Ishikawa (cell line): ENCODE measurements around the gene MAPK12.

Experiments used
- CEBPB ChIP-seq: IDR thresholded peaks from 2 replicates; pipeline ENCODE4 v1.6.1; 2012
- CREB1 ChIP-seq: IDR thresholded peaks from 2 replicates; pipeline ENCODE4 v1.6.1; 2012; ENCODE audit warnings: low read depth
- EGR1 ChIP-seq: IDR thresholded peaks from 2 replicates; pipeline ENCODE4 v1.6.1; 2012
- EP300 ChIP-seq: IDR thresholded peaks from 2 replicates; pipeline ENCODE4 v1.6.1; 2012; ENCODE audit warnings: borderline replicate concordance
- FOXM1 ChIP-seq: IDR thresholded peaks from 2 replicates; pipeline ENCODE4 v1.6.1; 2012; ENCODE audit warnings: low read depth, borderline replicate concordance
- NFIC ChIP-seq: IDR thresholded peaks from 2 replicates; pipeline ENCODE4 v1.6.1; 2012
- RAD21 ChIP-seq: IDR thresholded peaks from 2 replicates; pipeline ENCODE4 v1.6.1; 2012; ENCODE audit warnings: low read depth
- TAF1 ChIP-seq: IDR thresholded peaks from 2 replicates; pipeline ENCODE4 v1.6.1; 2012; ENCODE audit warnings: low read depth, mild to moderate bottlenecking
- TCF12 ChIP-seq: IDR thresholded peaks from 2 replicates; pipeline ENCODE4 v1.6.1; 2012; ENCODE audit warnings: low read depth
- TEAD4 ChIP-seq: IDR thresholded peaks from 2 replicates; pipeline ENCODE4 v1.6.1; 2012
- YY1 ChIP-seq: IDR thresholded peaks from 2 replicates; pipeline ENCODE4 v1.6.1; 2012; ENCODE audit warnings: low read depth
- ZBTB7A ChIP-seq: IDR thresholded peaks from 2 replicates; pipeline ENCODE4 v1.6.1; 2012; ENCODE audit warnings: low read depth
- TF ChIP-seq, protein P1 (sequence below): IDR thresholded peaks from 2 replicates; pipeline ENCODE4 v1.6.1; 2012
- TF ChIP-seq, protein P2 (sequence below): IDR thresholded peaks from 2 replicates; pipeline ENCODE4 v1.6.1; 2012
- TF ChIP-seq, protein P3 (sequence below): IDR thresholded peaks from 2 replicates; pipeline ENCODE4 v1.6.1; 2012; ENCODE audit warnings: low read depth, mild to moderate bottlenecking

Gene MAPK12

DNA sequence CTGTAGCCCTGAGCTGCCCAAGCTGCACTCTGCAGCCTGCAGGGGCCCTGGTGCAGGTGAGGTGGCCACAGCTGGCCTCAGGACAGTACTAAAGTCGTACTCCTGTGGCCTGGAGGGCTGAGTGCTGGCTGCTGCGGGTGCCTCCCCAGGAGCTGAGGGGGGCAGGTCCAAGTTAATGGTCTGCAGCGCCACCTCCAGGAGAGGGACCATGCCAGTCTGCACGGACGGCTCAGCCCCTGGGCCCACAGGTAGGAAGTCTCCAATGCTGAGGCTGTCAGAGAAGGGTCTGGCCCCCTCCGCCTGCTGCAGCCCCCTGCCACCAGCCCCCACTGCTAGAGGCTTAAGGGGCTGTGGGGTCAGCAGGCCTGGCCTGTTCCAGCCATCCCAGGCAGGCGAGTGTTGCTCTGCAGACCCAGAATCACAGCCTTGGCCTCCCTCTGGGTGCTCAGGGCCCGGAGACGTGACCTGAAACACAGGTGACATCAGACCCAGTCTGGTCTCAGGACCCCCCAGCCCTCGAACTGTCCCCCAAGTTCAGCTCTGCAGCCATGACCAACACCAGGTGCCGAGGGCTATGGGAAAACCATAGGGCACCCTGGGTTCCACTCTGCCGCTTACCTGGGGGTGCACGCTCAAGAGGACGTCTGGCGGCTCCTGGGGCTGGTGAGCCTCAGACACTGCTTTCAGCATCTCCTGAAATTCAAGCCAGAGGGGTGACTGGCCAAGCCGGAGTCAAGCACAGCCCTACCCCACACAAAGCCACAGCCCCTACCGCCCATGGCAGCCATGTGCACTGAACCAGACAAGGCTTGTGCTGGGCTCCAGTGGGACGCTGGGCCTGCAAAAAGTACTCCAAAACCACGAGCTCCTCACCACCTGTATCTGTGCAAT is 39.8 kb downstream of the MAPK12 start:
- TF ChIP-seq EGR1 (no peak), TAF1 (no peak), RAD21 (no peak), YY1 (no peak), FOXM1 (no peak), NFIC (no peak), CREB1 (no peak), CEBPB (no peak), TEAD4 (no peak), ZBTB7A (no peak), TCF12 (no peak), EP300 (no peak)
- TF ChIP-seq, protein P1, sequence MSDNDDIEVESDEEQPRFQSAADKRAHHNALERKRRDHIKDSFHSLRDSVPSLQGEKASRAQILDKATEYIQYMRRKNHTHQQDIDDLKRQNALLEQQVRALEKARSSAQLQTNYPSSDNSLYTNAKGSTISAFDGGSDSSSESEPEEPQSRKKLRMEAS = no peak
- TF ChIP-seq, protein P2, sequence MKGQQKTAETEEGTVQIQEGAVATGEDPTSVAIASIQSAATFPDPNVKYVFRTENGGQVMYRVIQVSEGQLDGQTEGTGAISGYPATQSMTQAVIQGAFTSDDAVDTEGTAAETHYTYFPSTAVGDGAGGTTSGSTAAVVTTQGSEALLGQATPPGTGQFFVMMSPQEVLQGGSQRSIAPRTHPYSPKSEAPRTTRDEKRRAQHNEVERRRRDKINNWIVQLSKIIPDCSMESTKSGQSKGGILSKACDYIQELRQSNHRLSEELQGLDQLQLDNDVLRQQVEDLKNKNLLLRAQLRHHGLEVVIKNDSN = no peak
- TF ChIP-seq, protein P3, sequence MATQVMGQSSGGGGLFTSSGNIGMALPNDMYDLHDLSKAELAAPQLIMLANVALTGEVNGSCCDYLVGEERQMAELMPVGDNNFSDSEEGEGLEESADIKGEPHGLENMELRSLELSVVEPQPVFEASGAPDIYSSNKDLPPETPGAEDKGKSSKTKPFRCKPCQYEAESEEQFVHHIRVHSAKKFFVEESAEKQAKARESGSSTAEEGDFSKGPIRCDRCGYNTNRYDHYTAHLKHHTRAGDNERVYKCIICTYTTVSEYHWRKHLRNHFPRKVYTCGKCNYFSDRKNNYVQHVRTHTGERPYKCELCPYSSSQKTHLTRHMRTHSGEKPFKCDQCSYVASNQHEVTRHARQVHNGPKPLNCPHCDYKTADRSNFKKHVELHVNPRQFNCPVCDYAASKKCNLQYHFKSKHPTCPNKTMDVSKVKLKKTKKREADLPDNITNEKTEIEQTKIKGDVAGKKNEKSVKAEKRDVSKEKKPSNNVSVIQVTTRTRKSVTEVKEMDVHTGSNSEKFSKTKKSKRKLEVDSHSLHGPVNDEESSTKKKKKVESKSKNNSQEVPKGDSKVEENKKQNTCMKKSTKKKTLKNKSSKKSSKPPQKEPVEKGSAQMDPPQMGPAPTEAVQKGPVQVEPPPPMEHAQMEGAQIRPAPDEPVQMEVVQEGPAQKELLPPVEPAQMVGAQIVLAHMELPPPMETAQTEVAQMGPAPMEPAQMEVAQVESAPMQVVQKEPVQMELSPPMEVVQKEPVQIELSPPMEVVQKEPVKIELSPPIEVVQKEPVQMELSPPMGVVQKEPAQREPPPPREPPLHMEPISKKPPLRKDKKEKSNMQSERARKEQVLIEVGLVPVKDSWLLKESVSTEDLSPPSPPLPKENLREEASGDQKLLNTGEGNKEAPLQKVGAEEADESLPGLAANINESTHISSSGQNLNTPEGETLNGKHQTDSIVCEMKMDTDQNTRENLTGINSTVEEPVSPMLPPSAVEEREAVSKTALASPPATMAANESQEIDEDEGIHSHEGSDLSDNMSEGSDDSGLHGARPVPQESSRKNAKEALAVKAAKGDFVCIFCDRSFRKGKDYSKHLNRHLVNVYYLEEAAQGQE = no peak

DNA sequence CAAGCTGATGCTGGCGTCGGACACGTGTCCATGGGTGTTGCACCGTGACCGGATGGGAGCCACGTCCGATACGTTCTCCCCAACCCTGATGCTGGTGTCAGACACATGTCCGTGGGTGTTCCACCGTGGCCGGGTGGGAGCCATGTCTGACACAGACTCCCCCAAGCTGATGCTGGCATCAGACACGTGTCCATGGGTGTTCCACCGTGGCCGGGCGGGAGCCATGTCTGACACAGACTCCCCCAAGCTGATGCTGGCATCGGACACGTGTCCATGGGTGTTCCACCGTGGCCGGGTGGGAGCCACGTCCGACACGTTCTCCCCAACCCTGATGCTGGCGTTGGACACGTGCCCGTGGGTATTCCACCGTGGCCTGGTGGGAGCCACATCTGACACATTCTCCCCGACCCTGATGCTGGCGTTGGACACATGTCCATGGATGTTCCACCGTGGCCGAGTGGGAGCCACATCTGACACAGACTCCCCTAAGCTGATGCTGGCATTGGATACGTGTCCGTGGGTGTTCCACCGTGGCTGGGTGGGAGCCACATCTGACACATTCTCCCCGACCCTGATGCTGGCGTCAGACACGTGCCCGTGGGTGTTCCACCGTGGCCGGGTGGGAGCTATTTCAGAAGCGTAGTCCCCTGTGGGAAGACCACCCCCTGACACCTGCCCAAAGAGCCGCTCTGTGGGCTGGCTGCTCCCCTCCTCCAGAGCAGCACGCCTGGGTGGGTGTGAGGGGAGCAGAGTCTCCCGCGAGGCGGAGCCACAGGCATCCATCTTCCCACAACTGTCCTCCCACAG is 40.7 kb downstream of the MAPK12 start:
- TF ChIP-seq ZBTB7A = no peak

DNA sequence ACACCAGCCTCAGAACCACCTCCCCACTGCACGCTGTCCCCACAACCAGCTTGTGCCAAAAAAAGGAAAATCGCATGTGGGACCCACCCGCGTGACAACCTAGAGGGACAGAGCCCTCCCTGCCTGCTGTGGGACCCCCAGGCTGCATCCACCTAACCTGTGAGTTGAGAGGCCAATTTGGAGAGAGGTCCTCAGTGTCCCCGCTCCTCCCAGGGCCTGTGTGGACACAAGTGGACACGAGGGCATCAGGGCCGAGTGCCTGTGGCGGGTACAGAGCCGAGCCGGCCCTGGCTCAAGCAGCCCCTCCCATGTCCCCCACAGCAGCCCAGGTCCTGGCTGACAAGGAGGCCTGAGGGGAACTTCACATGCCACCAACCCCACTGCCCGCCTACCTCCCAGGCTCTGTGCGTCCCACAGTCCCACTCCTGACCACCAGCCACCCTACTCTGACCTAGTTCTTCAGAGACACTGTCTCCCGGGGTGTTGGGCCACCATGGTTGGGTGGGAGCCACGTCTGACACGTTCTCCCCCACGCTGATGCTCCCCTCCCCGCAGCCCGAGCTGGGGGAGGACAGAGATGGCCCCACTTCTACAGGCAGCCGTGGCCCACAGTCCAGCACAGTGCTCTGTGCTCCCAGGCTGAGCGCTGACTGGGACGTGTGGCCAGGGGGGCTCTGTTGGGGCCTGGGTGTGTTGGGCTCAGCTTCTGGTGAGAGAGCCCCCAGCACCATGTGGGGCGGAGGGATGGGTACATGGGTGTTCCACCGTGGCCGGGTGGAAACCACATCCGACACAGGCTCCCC is 41.5 kb downstream of the MAPK12 start:
- no peak for TF ChIP-seq NFIC
- TF ChIP-seq RAD21 = no peak
- no peak for TF ChIP-seq EGR1
- no peak for TF ChIP-seq ZBTB7A
- no peak for TF ChIP-seq TCF12
- TF ChIP-seq CREB1 = no peak
- TF ChIP-seq TAF1 = no peak
- no peak for TF ChIP-seq TEAD4
- no peak for TF ChIP-seq CEBPB
- TF ChIP-seq, protein P2 = no peak
- no peak; the same call in 1 of the 2 replicates for TF ChIP-seq EP300
- no peak for TF ChIP-seq YY1

DNA sequence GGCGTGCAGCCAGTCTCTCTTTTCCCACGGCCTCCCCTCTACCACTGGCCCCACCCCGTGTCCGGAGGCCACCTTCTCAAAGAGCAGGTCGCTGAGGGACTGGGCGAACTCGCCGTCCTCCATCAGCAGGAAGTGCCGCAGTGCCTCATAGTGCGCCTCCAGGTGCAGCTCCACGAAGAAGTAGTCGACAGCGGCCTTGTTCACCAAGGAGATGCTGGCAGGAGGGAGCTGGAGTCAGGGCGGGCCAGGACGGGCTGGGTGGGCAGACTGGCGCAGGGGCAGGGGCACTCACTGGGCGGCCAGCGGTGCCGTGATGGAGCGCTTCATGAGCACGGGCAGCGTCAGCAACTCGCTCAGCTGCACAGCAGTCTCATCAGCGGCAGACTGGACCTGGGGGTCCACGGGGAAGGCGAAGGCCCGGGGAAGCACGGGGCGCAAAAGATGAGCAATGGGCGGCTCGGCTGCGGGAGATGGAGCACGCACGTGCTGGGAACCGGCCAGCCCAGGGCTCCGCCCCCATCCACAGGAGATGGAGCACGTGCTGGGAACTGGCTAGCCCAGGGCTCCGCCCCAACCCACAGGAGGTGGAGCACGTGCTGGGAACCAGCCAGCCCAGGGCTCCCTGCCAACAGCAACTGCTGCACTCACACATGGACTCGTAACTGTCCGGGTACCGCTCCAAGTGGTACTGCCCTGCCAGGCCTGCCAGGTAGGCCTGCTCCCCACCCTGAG is 42.3 kb downstream of the MAPK12 start:
- TF ChIP-seq CREB1 (no peak), EP300 (no peak; the same call in 1 of the 2 replicates), NFIC (peak; percentile 93), CEBPB (no peak), FOXM1 (no peak), EGR1 (no peak), YY1 (no peak), TAF1 (no peak), ZBTB7A (no peak), RAD21 (no peak), TCF12 (peak; percentile 84), TEAD4 (peak; percentile 30; the same call in 1 of the 2 replicates)
- TF ChIP-seq, protein P3 = no peak
- TF ChIP-seq, protein P1 = peak; percentile 98
- TF ChIP-seq, protein P2 = peak; percentile 96
